H1 (cell line): ENCODE data around the gene CMYA5. TPM values are rescaled to one million over a fixed set of nuclear protein-coding genes. Genes with fewer than 3 reads are reported as not detected.

ENCODE experiments used
- CTCF ChIA-PET: fragments of 300-600 bp; sonication (Branson Sonifier 250); formaldehyde crosslinking; loops from one replicate; lab custom pipeline; 2021; ENCODE audit not compliant: partially characterized antibody; lab: Charles Lee
- POLR2A ChIA-PET: fragments of 300-600 bp; sonication (Branson Sonifier 250); formaldehyde crosslinking; loops from one replicate; lab custom pipeline; 2021; ENCODE audit warnings: inconsistent platforms; ENCODE audit not compliant: partially characterized antibody; lab: Charles Lee
- DNase-seq, 2 experiments: peaks; one replicate each; pipeline versions ENCODE4 v3.0.0 to v3.0.0-alpha.2; 2010 to 2022; ENCODE audit warnings: low spot score in 2 of 2, low read depth in 1 of 2, mixed read lengths in 1 of 2
- FAIRE-seq: peaks from 2 replicates; lab custom pipeline; 2011; peaks lifted over from hg19 to GRCh38; lab: Jason Lieb, UNC
- H2AFZ ChIP-seq: 2 replicates; pipeline ENCODE4 v1.8.1; 2012; ENCODE audit warnings: low read length, inconsistent platforms
- H2AK5ac ChIP-seq: 2 replicates; pipeline ENCODE4 v1.6.1; 2013; ENCODE audit warnings: low read depth, low read length
- H2BK120ac ChIP-seq: replicated peaks from 2 replicates; pipeline ENCODE3; 2013; ENCODE audit warnings: low read depth, low read length, inconsistent platforms
- H2BK12ac ChIP-seq: 2 replicates; pipeline ENCODE4 v1.6.1; 2013; ENCODE audit warnings: low read depth, low read length
- H2BK15ac ChIP-seq: 2 replicates; pipeline ENCODE4 v1.6.1; 2013; ENCODE audit warnings: low read length
- H2BK20ac ChIP-seq: 2 replicates; pipeline ENCODE4 v1.6.1; 2013; ENCODE audit warnings: low read length
- H2BK5ac ChIP-seq: 2 replicates; pipeline ENCODE4 v1.6.1; 2013; ENCODE audit warnings: low read depth, low read length
- H3K14ac ChIP-seq: 2 replicates; pipeline ENCODE4 v1.6.1; 2013; ENCODE audit warnings: inconsistent platforms; ENCODE audit not compliant: insufficient read length
- H3K18ac ChIP-seq: 2 replicates; pipeline ENCODE4 v1.6.1; 2013; ENCODE audit warnings: low read length; ENCODE audit errors: extremely low read depth
- H3K23ac ChIP-seq: 2 replicates; pipeline ENCODE4 v1.6.1; 2013; ENCODE audit warnings: inconsistent platforms; ENCODE audit not compliant: insufficient read length
- H3K23me2 ChIP-seq: 2 replicates; pipeline ENCODE4 v1.6.1; 2013; ENCODE audit warnings: low read depth, low read length
- H3K27ac ChIP-seq: 2 replicates; pipeline ENCODE4 v1.6.1; 2011; ENCODE audit warnings: low read depth, low read length, inconsistent platforms
- H3K27me3 ChIP-seq, 4 experiments: replicated peaks in 1 of 4; 1 replicate in 1 of 4; 2 replicates in 3 of 4; pipeline versions ENCODE4 v1.6.1 to v1.8.1; 2011 to 2013; ENCODE audit warnings: low read length in 3 of 4, mild to moderate bottlenecking in 3 of 4, inconsistent platforms in 2 of 4, mixed read lengths in 2 of 4, moderate library complexity in 1 of 4; ENCODE audit not compliant: control insufficient read depth in 3 of 4, insufficient read depth in 3 of 4; ENCODE audit errors: extremely low read depth in 1 of 4
- H3K36me3 ChIP-seq, 4 experiments: 2 replicates each; pipeline versions ENCODE4 v1.6.1 to v1.8.1; 2011 to 2013; ENCODE audit warnings: mild to moderate bottlenecking in 4 of 4, low read length in 3 of 4, moderate library complexity in 2 of 4, control low read depth in 1 of 4, inconsistent platforms in 1 of 4; ENCODE audit not compliant: insufficient read depth in 4 of 4, control insufficient read depth in 2 of 4
- H3K4ac ChIP-seq: replicated peaks from 2 replicates; pipeline ENCODE3; 2013; ENCODE audit warnings: low read length, low read depth, mixed read lengths, inconsistent platforms; ENCODE audit not compliant: insufficient read length
- H3K4me1 ChIP-seq, 4 experiments: replicated peaks in 1 of 4; 1 replicate in 1 of 4; 2 replicates in 3 of 4; pipeline versions ENCODE4 v1.6.1 to v1.8.1; 2011 to 2013; ENCODE audit warnings: low read length in 3 of 4, inconsistent platforms in 2 of 4, mixed read lengths in 1 of 4; ENCODE audit not compliant: insufficient read depth in 4 of 4, control insufficient read depth in 3 of 4
- H3K4me2 ChIP-seq, 2 experiments: 2 replicates each; pipeline versions ENCODE4 v1.6.1 to v1.8.1; 2011 to 2013; ENCODE audit warnings: low read depth in 2 of 2, low read length in 2 of 2, control low read depth in 1 of 2, inconsistent platforms in 1 of 2, mild to moderate bottlenecking in 1 of 2; ENCODE audit not compliant: insufficient read depth in 1 of 2
- H3K4me3 ChIP-seq, 4 experiments: fragments of 200-600, 300-600 bp in 1 of 4; sonication (generic), shearing (Covaris generic), sonication (Bioruptor Twin) in 1 of 4; 2 replicates each; pipeline versions ENCODE4 v1.5.1 to v1.8.1; 2011 to 2016; ENCODE audit warnings: low read length in 4 of 4, low read depth in 3 of 4, control low read depth in 2 of 4, inconsistent platforms in 2 of 4, mild to moderate bottlenecking in 2 of 4, mixed read lengths in 1 of 4, moderate library complexity in 1 of 4; ENCODE audit not compliant: insufficient read depth in 2 of 4; ENCODE audit errors: extremely low read depth in 1 of 4
- H3K56ac ChIP-seq: replicated peaks from 2 replicates; pipeline ENCODE3; 2013; ENCODE audit warnings: low read depth, mild to moderate bottlenecking, mixed read lengths, low read length, inconsistent platforms; ENCODE audit not compliant: insufficient read length
- H3K79me1 ChIP-seq: 2 replicates; pipeline ENCODE4 v1.6.1; 2013; ENCODE audit warnings: low read depth, low read length, control low read depth
- H3K79me2 ChIP-seq, 2 experiments: 2 replicates each; pipeline versions ENCODE4 v1.6.1 to v1.8.1; 2012 to 2013; ENCODE audit warnings: low read length in 2 of 2, mild to moderate bottlenecking in 2 of 2, inconsistent platforms in 1 of 2; ENCODE audit not compliant: insufficient read depth in 2 of 2, control insufficient read depth in 1 of 2
- H3K9ac ChIP-seq, 4 experiments: replicated peaks in 1 of 4; 1 replicate in 1 of 4; 2 replicates in 3 of 4; pipeline versions ENCODE4 v1.6.1 to v1.8.1; 2011 to 2013; ENCODE audit warnings: low read depth in 3 of 4, low read length in 3 of 4, control low read depth in 2 of 4, mild to moderate bottlenecking in 2 of 4, moderate library complexity in 2 of 4, inconsistent platforms in 1 of 4; ENCODE audit errors: extremely low read depth in 1 of 4
- H3K9me3 ChIP-seq, 2 experiments: 2 replicates each; pipeline versions ENCODE4 v1.6.1 to v1.8.1; 2012 to 2013; ENCODE audit warnings: mild to moderate bottlenecking in 2 of 2, moderate library complexity in 2 of 2, control low read depth in 1 of 2, inconsistent platforms in 1 of 2, low read depth in 1 of 2, low read length in 1 of 2, mixed read lengths in 1 of 2; ENCODE audit not compliant: insufficient read depth in 2 of 2
- H4K20me1 ChIP-seq, 2 experiments: replicated peaks in 1 of 2; 2 replicates each; pipeline versions ENCODE3 to v1.8.1; 2011 to 2013; ENCODE audit warnings: inconsistent platforms in 2 of 2, low read length in 2 of 2, mild to moderate bottlenecking in 1 of 2; ENCODE audit not compliant: insufficient read depth in 2 of 2, control insufficient read depth in 1 of 2
- H4K5ac ChIP-seq: 2 replicates; pipeline ENCODE4 v1.6.1; 2013; ENCODE audit warnings: low read length, low read depth, mixed read lengths, inconsistent platforms; ENCODE audit not compliant: insufficient read length
- H4K8ac ChIP-seq: 2 replicates; pipeline ENCODE4 v1.8.0; 2013; ENCODE audit warnings: mild to moderate bottlenecking, moderate library complexity, low read length, inconsistent platforms; ENCODE audit not compliant: insufficient read depth; ENCODE audit errors: extremely low read depth
- H4K91ac ChIP-seq: replicated peaks from 2 replicates; pipeline ENCODE3; 2013; ENCODE audit warnings: low read length, mixed read lengths, inconsistent platforms; ENCODE audit not compliant: insufficient read length
- TAF7 ChIP-seq: optimal IDR thresholded peaks from 2 replicates; pipeline ENCODE3; 2011; ENCODE audit warnings: low read depth, mild to moderate bottlenecking, inconsistent platforms, low read length, moderate library complexity, borderline replicate concordance
- WGBS, 2 experiments: shearing (Covaris generic) in 1 of 2; methylation state at CpG; one replicate each; pipeline versions ENCODE4 v1.1.6 to v1.1.7; 2013 to 2015; ENCODE audit warnings: low lambda C conversion rate in 2 of 2, mixed read lengths in 2 of 2, inconsistent platforms in 1 of 2, low coverage in 1 of 2, missing lambda C conversion rate in 1 of 2; ENCODE audit not compliant: insufficient replicate concordance in 2 of 2, insufficient coverage in 1 of 2, insufficient read length in 1 of 2; ENCODE audit errors: extremely low coverage in 1 of 2, missing lambda C conversion rate in 1 of 2; 5-methylcytosine and 5-hydroxymethylcytosine counted together
- polyA plus RNA-seq, 7 experiments: library from polyadenylated mRNA; depleted of rRNA in 3 of 7; stranded (reverse) in 5 of 7; unstranded in 2 of 7; fragments of >200 nt in 5 of 7; fragments of 200-250 nt in 2 of 7; gene quantifications; 1 replicate in 5 of 7; 2 replicates in 1 of 7; 4 replicates in 1 of 7; pipeline versions ENCODE4 v1.2.1 to v1.2.3, GENCODE V29; 2011 to 2013; ENCODE audit warnings: missing spikeins in 2 of 7, mixed read lengths in 2 of 7
- total RNA-seq: library from RNA; stranded (reverse); fragmentation: NEBNext Ultra II Directional; extraction: Animal tissue kit (Norgen Biotek cat#: 25700); gene quantifications from 2 replicates; pipeline ENCODE4 v1.2.1, GENCODE V29; 2021

Gene CMYA5
- total and polyA plus RNA-seq, 2 of the 8 experiments (the other 6 are each of a cell fraction or from before 2014, with no cell fraction given), result 0.88 to 0.95 TPM

DNA sequence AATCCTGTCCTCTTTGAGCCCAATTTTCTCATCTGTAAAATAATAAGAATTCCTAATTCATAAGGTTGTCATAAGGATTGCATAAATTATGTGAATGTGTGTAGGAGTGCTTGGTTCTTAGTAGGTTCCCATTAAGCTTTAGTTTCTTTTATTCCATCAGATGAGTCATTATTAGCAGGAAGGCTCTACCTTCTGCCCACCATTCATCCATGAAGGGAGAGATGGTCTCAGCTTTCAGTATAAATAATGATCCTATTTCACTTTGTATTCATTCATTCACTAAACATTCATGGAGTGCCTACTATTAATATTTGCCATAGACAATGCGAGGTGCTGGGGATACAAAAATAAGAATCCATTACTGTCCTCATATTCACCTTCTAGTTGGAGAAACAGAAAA is 3.0 kb downstream of the CMYA5 start:
- H3K4me1 ChIP-seq, result peaks cover 0 to 7% (median 1%) of the 10 kb centered on the region in 4 experiments; a peak in 3 of 7 replicates
- no peak overlapping the region for H2BK20ac ChIP-seq
- no peak overlapping the region for H2BK15ac ChIP-seq
- no peaks in the 10 kb centered on the region for H3K79me2 ChIP-seq
- H4K5ac ChIP-seq, result no peak overlapping the region
- H3K79me1 ChIP-seq, result no peaks in the 10 kb centered on the region
- H2AFZ ChIP-seq, result no peak overlapping the region
- 87% methylated on average over 1 of the region's 1 CpG; no CpG with 5 or more reads in 1 of the 2 experiments for WGBS, 2 experiments
- H2BK12ac ChIP-seq, result no peak overlapping the region
- no peak for FAIRE-seq
- ChIA-PET POLR2A (interaction anchor here (0.7 to 1.2 kb wide), 2 partner anchors 75 to 178 kb away, joined by 3 to 4 read pairs; partner anchors contain the start of gene HOMER1), CTCF (interaction anchor here (0.6 to 7.8 kb wide), 3 partner anchors 11 to 93 kb away, joined by 3 to 45 read pairs (median 9); no protein-coding TSS in a partner anchor)
- H3K4me2 ChIP-seq, result no peak overlapping the region
- no peaks in the 10 kb centered on the region; a peak in 1 of 4 replicates for H3K9me3 ChIP-seq
- H2BK120ac ChIP-seq, result no peak overlapping the region
- H4K91ac ChIP-seq, result no peak overlapping the region
- no peak overlapping the region for H3K14ac ChIP-seq
- H3K23ac ChIP-seq, result no peak overlapping the region
- no peak overlapping the region for H2BK5ac ChIP-seq
- no peak overlapping the region for H3K4me3 ChIP-seq
- no peak overlapping the region for H3K9ac ChIP-seq
- H3K36me3 ChIP-seq, result no peaks in the 10 kb centered on the region; a peak in 1 of 8 replicates
- H3K23me2 ChIP-seq, result peaks cover 9% of the 10 kb centered on the region; the same call in 1 of the 2 replicates
- DNase-seq, result no peak
- no peak overlapping the region for H2AK5ac ChIP-seq
- no peak overlapping the region for H4K8ac ChIP-seq
- no peak overlapping the region for H3K18ac ChIP-seq
- no peak overlapping the region for H3K4ac ChIP-seq
- no peak overlapping the region for H3K27ac ChIP-seq
- H4K20me1 ChIP-seq, result no peaks in the 10 kb centered on the region
- H3K56ac ChIP-seq, result no peak overlapping the region
- H3K27me3 ChIP-seq, result no peaks in the 10 kb centered on the region; a peak in 1 of 7 replicates
- TF ChIP-seq TAF7, result no peak
